Measurements from ENCODE around the gene GPR137C. TPM values are rescaled to one million over a fixed set of nuclear protein-coding genes. Genes with fewer than 3 reads are reported as not detected.

GPR137C gene
- total RNA-seq, 1 experiment from 2014 or later: 4.1 TPM

DNA sequence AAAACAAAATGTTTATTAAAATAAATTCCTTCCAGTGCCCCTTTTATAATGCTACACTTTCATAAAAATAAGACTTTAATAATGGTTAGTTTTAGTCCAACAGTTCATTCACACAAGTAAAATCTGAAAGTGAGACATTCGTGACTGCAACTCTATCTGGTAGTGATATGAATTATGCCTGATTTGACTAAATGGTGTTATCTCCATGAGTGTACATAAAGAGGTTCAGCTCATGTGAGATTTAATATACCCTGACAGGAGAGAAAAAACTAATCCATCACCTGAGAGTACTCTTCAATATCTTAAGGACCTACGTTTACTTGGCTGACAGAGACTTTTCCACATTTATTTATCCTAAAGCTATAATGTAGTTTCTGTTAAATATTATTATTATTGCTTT is 108.7 kb downstream of the GPR137C start:
- no peak overlapping the region for H3K4me3 ChIP-seq
- H3K27ac ChIP-seq: no peak overlapping the region
- H3K27me3 ChIP-seq (replicated peaks): no peaks in the 10 kb centered on the region
- no peaks in the 10 kb centered on the region; the same call in 1 of the 2 replicates for H3K36me3 ChIP-seq
- no peaks in the 10 kb centered on the region for H3K4me1 ChIP-seq (replicated peaks)
- no peaks in the 10 kb centered on the region for H3K9me3 ChIP-seq (replicated peaks)
- DNase-seq (ENCODE audit: low read depth in 1 of 2, low spot score in 2 of 2): no peak

DNA sequence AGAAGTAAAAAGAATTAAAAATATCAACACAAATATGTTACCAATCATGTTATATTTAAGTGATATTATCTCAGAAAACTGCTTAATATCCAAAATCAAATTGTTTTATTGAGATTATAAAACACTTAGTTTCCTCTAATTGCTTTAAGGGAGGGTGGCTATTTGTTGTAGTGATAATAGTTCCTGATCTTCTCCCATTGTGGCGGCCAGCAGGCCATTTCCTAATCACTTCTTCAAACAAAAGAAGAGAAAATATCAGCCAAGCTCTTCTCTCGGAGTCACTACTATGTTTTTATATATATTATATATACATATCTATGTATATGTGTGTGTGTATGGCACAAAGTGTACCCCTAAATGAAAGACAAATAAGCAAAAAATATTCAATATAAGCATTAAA is 111.2 kb downstream of the GPR137C start:
- no peaks in the 10 kb centered on the region for H3K9me3 ChIP-seq (replicated peaks)
- H3K27me3 ChIP-seq (replicated peaks): no peaks in the 10 kb centered on the region
- no peak overlapping the region for H3K27ac ChIP-seq
- DNase-seq (ENCODE audit: low read depth in 1 of 2, low spot score in 2 of 2): no peak
- H3K4me1 ChIP-seq (replicated peaks): no peaks in the 10 kb centered on the region
- H3K4me3 ChIP-seq: no peak overlapping the region
- H3K36me3 ChIP-seq: no peaks in the 10 kb centered on the region

- H3K4me3 ChIP-seq: no peak overlapping the region
- H3K36me3 ChIP-seq: peaks cover 16% of the 10 kb centered on the region
- no peaks in the 10 kb centered on the region for H3K9me3 ChIP-seq (replicated peaks)
- H3K27ac ChIP-seq: no peak overlapping the region
- no peak for DNase-seq (ENCODE audit: low read depth in 1 of 2, low spot score in 2 of 2)
- H3K4me1 ChIP-seq (replicated peaks): no peaks in the 10 kb centered on the region
- no peaks in the 10 kb centered on the region for H3K27me3 ChIP-seq (replicated peaks)
These were observed 126.0 kb downstream of the GPR137C start for GRCh38 chr14:52678591-52678990.

DNA sequence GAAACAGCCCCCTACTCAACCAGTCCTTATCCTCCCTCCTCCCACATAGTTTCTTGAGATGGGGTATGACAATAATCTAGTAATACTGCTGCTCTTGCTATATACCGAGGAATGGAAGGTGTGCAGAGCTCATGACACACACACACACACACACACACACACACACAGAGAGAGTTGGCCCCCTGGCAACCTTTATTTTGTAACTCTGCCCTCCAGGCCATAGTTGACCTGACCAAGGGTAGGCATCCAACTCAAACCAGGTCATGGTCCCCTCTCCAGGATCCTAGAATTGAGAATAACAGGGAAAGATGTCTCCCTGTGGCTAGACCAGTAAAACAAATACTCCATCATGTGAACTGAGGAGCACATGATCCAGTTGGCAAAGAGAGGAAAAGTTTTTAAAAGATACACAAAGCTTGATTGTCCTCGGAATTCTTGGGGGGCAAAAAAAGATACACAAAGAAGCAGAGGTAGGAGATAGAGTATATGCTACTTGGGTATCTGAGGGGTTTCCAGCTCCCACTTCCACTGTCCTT is 131.4 kb downstream of the GPR137C start:
- Histone ChIP-seq H3K36me3 (no peaks in the 10 kb centered on the region; the same call in 1 of the 2 replicates), H3K9me3 (replicated peaks) (no peaks in the 10 kb centered on the region), H3K4me3 (no peak overlapping the region), H3K4me1 (replicated peaks) (no peaks in the 10 kb centered on the region), H3K27me3 (replicated peaks) (no peaks in the 10 kb centered on the region), H3K27ac (no peak overlapping the region)
- DNase-seq (ENCODE audit: low read depth in 1 of 2, low spot score in 2 of 2): no peak

DNA sequence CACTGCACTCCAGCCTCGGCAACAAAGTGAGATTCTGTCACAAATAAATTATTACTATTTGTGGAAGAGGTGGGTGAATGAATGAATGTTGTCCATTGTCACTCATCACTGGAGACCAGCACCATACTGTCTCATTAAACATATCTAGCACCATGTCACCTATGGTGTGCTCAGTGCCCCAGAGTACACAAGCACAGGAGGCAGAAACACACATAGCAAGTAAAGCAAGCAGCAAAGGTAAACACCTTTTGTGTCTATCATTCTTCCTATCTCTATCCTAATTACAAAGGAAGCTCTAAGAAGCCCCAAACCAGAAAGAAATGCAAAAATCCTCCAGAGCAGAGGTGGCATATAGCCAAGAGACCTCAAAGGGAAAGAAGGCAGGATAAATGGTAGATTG is 133.5 kb downstream of the GPR137C start:
- H3K36me3 ChIP-seq: no peaks in the 10 kb centered on the region; the same call in 1 of the 2 replicates
- no peak overlapping the region for H3K4me3 ChIP-seq
- DNase-seq (ENCODE audit: low read depth in 1 of 2, low spot score in 2 of 2): no peak
- no peaks in the 10 kb centered on the region for H3K9me3 ChIP-seq (replicated peaks)
- H3K4me1 ChIP-seq (replicated peaks): no peaks in the 10 kb centered on the region
- no peaks in the 10 kb centered on the region for H3K27me3 ChIP-seq (replicated peaks)
- no peak overlapping the region for H3K27ac ChIP-seq

Other genes with a start within 250 kb of the GPR137C start
- 2.5 and 2.9 TPM in 2 replicates for gene PTGER2, start 238.5 kb upstream of the GPR137C start, total RNA-seq (2014; rRNA removed; shearing (Covaris generic))
- gene TXNDC16, start 331 bp upstream of the GPR137C start, total RNA-seq (2014; rRNA removed; shearing (Covaris generic)): 7.6 and 7.7 TPM in 2 replicates
- gene ERO1A, start 142.7 kb downstream of the GPR137C start, total RNA-seq (2014; rRNA removed; shearing (Covaris generic)): 64.4 and 81.4 TPM in 2 replicates
- 168 and 216 TPM in 2 replicates for gene PSMC6, start 154.4 kb downstream of the GPR137C start, total RNA-seq (2014; rRNA removed; shearing (Covaris generic))
- 7.2 and 14.8 TPM in 2 replicates for gene STYX, start 177.3 kb downstream of the GPR137C start, total RNA-seq (2014; rRNA removed; shearing (Covaris generic))
- 28.3 and 36.0 TPM in 2 replicates for gene GNPNAT1, start 238.8 kb downstream of the GPR137C start, total RNA-seq (2014; rRNA removed; shearing (Covaris generic))

Data from SJSA1 (cell line).